ENCODE data around the gene ADAM19.

Gene ADAM19

GRCh38 chr5:157481666-157482065 is 93.9 kb downstream of the ADAM19 start:
- no peak for DNase-seq (ENCODE audit: low read depth)
- no peak overlapping the region for H3K4me3 ChIP-seq (ENCODE audit: low read depth, low read length)
- TF ChIP-seq CTCF (IDR thresholded peaks at IDR 0.05; ENCODE audit: low read depth, low read length, missing control alignments): no peak
- in situ Hi-C loops (cut with HindIII; ENCODE audit: low sequenced_read_pairs): no loop called here

GRCh38 chr5:157481265-157481664 is 94.3 kb downstream of the ADAM19 start:
- in situ Hi-C loops (cut with HindIII; ENCODE audit: low sequenced_read_pairs): no loop called here
- no peak for DNase-seq (ENCODE audit: low read depth)
- no peak overlapping the region for H3K4me3 ChIP-seq (ENCODE audit: low read depth, low read length)
- TF ChIP-seq CTCF (IDR thresholded peaks at IDR 0.05; ENCODE audit: low read depth, low read length, missing control alignments): no peak

GRCh38 chr5:157479612-157480510 is 95.7 kb downstream of the ADAM19 start:
- no peak for TF ChIP-seq CTCF (IDR thresholded peaks at IDR 0.05; ENCODE audit: low read depth, low read length, missing control alignments)
- in situ Hi-C loops (cut with HindIII; ENCODE audit: low sequenced_read_pairs): no loop called here
- no peak overlapping the region for H3K4me3 ChIP-seq (ENCODE audit: low read depth, low read length)
- DNase-seq (ENCODE audit: low read depth): no peak

GRCh38 chr5:157479166-157479565 is 96.4 kb downstream of the ADAM19 start:
- no peak for TF ChIP-seq CTCF (IDR thresholded peaks at IDR 0.05; ENCODE audit: low read depth, low read length, missing control alignments)
- no peak for DNase-seq (ENCODE audit: low read depth)
- in situ Hi-C loops (cut with HindIII; ENCODE audit: low sequenced_read_pairs): no loop called here
- H3K4me3 ChIP-seq (ENCODE audit: low read depth, low read length): no peak overlapping the region

GRCh38 chr5:157478726-157479125 is 96.8 kb downstream of the ADAM19 start:
- H3K4me3 ChIP-seq (ENCODE audit: low read depth, low read length): no peak overlapping the region
- TF ChIP-seq CTCF (IDR thresholded peaks at IDR 0.05; ENCODE audit: low read depth, low read length, missing control alignments): no peak
- in situ Hi-C loops (cut with HindIII; ENCODE audit: low sequenced_read_pairs): no loop called here
- DNase-seq (ENCODE audit: low read depth): no peak

- H3K4me3 ChIP-seq (ENCODE audit: low read depth, low read length): no peak overlapping the region
- DNase-seq (ENCODE audit: low read depth): no peak
- in situ Hi-C loops (cut with HindIII; ENCODE audit: low sequenced_read_pairs): no loop called here
- no peak for TF ChIP-seq CTCF (IDR thresholded peaks at IDR 0.05; ENCODE audit: low read depth, low read length, missing control alignments)
Measured at GRCh38 chr5:157477814-157478494, 97.6 kb downstream of the ADAM19 start.
